GM12872 (cell line): ENCODE data around the gene PDK1.

Experiments used
- CTCF ChIP-seq: IDR thresholded peaks from 3 replicates; pipeline ENCODE4 v1.5.1; 2011; ENCODE audit warnings: low read depth, mild to moderate bottlenecking, low read length, moderate library complexity; ENCODE audit not compliant: insufficient read depth

The PDK1 gene

DNA sequence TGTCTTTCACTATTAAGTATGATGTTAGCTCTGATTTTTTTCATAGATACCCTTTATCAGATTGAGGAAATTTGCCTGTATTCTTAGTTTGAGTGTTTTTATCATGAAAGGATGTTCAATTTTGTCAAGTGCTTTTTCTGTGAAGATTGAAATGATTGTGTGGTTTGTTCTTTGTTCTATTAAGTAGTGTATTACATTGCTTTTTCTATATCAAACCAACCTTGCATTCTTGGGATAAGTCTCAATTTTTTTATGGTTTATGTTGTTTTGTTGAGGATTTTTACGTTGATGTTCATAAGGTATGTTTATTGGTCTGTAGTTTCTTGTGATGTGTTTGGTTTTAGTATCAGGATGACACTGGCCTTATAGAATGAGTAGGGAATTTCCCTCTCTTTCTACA is 19.1 kb downstream of the PDK1 start:
- TF ChIP-seq CTCF = no peak

GRCh38 chr2:172578054-172578453 is 22.2 kb downstream of the PDK1 start:
- no peak for TF ChIP-seq CTCF

- no peak for TF ChIP-seq CTCF
Observed at GRCh38 chr2:172578860-172579512, 23.1 kb downstream of the PDK1 start.

DNA sequence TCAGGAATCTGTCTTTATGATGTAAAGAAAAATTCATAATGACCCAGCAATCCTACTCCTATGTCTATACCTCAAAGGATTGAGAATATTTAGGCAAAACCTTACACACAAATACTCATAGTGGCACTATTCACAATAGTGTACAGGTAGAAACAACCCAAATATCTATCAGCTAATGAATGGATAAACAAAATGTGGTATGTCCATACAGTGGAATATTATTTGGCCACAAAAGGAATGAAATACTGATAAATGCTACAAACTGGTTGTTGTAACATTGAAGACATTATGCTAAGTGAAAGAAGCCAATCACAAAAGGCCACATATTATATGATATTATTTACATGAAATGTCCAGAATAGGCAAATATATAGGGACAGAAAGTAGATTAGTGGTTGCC is 24.7 kb downstream of the PDK1 start:
- no peak for TF ChIP-seq CTCF

- TF ChIP-seq CTCF = no peak
Observed at GRCh38 chr2:172582656-172583055, 26.8 kb downstream of the PDK1 start.

DNA sequence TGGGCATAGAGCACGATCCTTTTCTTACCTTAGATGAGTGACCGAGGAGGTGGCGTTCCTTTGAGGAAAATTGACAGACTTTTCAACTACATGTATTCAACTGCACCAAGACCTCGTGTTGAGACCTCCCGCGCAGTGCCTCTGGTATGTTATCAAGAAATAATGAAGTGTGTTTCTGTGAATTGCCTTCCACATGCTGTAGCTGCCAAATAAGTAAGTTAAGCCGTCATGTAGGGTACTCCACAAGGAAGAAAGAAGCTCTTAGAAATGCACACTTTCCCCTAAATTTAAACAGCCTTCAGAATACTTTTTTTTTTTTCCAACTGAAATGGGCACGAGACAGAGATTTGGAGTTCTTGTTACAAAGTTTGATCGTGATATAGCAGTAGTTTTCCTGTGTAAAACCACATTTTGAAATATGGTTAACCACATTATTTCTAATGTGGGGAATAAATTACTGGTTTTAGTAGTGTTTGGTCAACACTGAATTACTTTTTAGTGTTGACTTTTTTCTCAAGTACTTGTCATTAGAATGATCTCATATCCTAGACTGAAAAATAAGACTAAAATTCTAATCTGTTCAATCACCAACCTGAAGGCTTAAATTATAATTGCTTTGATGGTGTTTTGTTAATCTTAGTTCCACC is 30.5 kb downstream of the PDK1 start:
- TF ChIP-seq CTCF = no peak

GRCh38 chr2:172588931-172589330 is 33.0 kb downstream of the PDK1 start:
- TF ChIP-seq CTCF = no peak
